GM18951 (cell line): Measurements from ENCODE around the gene ASZ1.

Source experiments
- POLR2A ChIP-seq: IDR thresholded peaks from 4 replicates; pipeline ENCODE4 v1.6.1; 2011; ENCODE audit warnings: mild to moderate bottlenecking; ENCODE audit not compliant: insufficient read length, insufficient read depth; ENCODE audit errors: extremely low read depth
- in situ Hi-C: fragments of 300-500 bp; cut with MboI; formaldehyde crosslinking; loops from one replicate; pipeline ENCODE4 v1.12.0; 2022; ENCODE audit warnings: low sequenced_read_pairs, mixed read lengths, inconsistent platforms; ENCODE audit not compliant: unreplicated experiment

The ASZ1 gene

DNA sequence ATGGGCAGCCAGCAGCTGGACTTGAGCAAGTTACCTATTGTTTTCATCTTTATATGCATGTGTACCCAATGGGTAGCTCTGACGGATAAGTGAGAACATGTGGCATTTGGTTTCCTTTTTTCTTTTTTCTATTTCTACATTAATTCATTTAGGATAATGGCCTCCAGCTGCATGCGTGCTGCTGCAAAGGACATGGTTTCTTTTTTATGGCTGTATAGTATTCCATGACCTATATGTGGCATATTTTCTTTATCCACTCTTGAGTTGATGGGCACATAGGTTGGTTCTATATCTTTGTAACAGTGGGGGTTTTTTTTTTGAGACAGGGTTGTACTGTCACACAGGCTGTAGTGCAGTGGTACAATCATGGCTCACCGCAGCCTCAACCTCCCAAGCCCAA, 37.4 kb downstream of the ASZ1 start:
- TF ChIP-seq POLR2A: no peak
- in situ Hi-C loops: loop anchor here (25.0 kb wide), 2 partner anchors 178 to 453 kb away; no protein-coding TSS in a partner anchor

DNA sequence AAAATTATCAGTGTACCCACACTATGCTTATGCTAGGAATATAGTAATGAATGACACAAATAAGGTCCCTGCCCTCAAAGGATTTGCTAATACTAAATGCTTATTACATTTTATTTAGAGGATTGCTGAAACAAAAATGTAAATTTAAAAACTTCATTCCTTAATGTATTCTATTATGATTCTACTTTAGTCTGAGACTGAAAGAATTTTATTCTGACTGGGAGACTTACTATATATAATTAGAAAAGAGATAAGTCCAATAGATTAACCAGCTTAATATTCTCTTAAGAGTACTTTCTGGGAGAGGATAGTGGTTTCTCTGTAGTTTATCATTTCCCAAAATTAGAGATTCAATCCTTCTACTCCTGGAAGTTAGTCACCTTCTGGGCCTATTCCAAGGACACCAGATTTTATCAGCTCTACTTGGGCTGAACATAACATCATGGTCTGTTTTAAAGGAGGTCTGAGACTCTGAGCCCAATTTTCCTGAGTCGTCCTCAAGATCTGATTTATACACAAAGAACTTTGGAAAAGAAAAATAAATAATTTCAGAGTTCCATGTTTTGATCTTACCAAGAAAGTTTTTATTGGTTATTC, 41.1 kb downstream of the ASZ1 start:
- TF ChIP-seq POLR2A: no peak
- in situ Hi-C loops: loop anchor here (25.0 kb wide), 2 partner anchors 174 to 449 kb away; no protein-coding TSS in a partner anchor

DNA sequence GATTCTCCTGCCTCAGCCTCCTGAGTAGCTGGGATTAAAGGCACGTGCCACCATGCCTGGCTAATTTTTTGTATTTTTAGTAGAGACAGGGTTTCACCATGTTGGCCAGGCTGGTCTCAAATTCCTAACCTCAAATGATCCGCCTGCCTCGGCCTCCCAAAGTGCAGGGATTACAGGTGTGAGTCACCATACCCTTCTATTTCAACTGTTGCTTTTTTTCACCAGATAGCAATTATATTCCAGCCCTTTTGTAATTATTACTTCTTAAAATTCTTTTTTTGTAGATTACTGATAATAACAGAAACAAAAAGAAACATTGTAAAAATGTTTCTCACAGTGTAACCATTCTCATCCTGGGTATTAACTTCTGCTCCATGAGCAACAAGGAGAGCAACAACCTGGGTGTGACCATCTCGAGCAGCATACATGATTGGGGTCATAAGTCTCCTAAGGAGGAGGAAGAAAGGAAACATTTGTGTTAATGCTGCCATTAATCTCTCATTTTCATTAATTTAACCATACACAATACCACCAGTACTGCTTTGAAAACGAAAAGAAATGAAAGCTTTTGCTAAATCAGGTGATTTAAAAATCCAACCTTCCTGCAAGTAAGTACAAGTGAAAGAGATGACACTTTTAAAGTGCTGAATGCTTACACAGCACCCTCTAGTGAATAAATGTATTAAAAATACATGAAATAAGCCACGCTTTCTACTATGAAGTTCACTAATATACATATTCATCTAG, 41.8 kb downstream of the ASZ1 start:
- no peak for TF ChIP-seq POLR2A
- in situ Hi-C loops: loop anchor here (25.0 kb wide), 2 partner anchors 173 to 448 kb away; no protein-coding TSS in a partner anchor

DNA sequence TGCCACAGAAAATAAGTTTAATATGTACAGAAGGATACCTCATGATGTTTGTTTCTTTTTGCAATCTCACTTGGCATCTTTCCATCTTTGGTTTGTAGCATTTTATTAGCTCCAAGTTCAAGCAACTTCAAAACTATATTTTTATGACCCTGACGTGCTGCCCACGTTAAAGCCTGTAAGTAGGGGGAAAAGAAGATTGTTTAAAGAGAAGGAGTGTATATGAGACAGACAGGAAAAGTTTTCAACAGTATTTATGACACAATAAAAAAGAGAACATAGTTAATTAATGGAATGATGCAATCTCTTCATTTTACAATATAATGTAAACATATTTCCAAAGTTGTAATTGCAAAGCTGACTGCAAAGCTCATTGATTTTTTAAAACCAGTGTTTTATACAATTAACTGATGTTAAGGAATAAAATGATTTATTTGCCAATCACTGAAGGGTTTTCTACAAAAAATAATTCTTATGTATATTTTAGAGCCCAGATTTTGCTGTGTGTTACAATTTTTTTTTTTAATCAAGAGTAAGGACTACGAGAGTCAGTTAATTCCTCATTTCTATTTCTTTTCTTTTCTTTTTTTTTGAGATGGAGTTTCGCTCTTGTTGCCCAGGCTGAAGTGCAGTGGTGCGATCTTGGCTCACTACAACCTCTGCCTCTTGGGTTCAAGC, 42.5 kb downstream of the ASZ1 start:
- no peak for TF ChIP-seq POLR2A
- in situ Hi-C loops: loop anchor here (25.0 kb wide), 2 partner anchors 173 to 448 kb away; no protein-coding TSS in a partner anchor

DNA sequence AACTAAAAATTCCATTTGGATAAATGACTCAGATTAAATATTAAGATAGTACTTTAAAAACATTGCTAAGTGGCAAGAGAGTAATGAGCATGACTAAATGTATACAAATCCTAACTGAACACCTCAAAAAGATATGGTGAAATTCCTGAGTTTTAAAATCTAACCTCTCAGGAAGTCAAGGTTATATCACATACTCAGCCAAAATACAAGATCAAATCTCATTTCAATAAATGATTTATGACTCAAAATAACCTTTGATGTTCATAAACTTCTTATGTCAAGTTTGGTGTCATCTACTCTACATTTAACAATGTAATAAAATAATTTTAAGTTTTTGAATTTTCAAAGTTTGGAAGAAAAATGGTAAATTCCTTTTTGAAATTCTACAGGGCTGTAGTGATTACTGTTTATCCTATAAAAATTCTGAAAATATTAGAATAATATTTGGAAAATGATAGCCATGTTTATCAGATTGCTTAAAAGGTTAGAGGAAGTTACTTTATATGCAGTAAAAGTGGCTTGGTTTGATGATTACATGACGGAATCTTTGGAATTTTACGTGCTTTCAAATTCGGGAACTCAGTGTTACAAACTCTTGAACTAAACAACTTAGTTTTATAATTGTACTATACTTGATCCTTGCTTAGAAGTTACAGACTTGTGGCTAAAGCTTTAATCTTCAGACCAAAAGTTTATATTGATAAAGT, 43.7 kb downstream of the ASZ1 start:
- in situ Hi-C loops: loop anchor here (25.0 kb wide), 2 partner anchors 171 to 446 kb away; no protein-coding TSS in a partner anchor
- TF ChIP-seq POLR2A: no peak

DNA sequence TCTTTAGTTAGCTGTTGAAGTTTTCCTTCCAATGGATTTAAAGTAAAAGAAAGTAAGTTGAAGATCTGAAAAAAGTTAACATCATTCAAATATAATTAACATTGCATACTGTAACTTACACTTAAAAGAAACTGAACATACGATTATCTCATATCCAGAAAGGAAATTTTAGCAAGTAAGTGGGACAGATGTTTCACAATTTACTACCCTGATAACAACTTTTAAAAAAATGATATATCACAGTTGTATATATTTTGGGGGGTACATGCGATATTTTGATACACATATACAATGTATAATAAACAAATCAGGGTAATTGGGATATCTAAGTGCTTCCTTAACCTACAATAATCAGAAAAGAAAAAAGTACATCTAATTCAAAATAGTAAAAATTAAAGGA, 44.2 kb downstream of the ASZ1 start:
- in situ Hi-C loops: loop anchor here (25.0 kb wide), 2 partner anchors 171 to 446 kb away; no protein-coding TSS in a partner anchor
- TF ChIP-seq POLR2A: no peak

DNA sequence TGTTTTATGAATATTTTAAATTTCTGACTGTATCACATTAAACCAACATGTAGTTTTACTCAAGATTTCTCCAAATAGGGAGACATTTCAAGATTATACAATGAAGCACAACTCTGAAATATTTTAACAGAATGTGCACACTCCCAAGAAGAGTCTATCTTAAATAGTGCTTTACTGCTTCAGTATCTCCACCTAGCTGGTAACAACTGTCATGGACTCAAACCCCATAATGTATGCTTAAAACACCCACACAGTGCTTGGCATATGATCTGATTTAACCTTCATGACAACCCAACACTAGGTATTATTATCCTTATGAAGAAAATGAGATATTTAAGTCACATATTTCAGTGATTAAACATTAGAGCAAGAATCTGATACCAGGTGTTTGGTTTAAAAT, 45.9 kb downstream of the ASZ1 start:
- in situ Hi-C loops: loop anchor here (25.0 kb wide), 2 partner anchors 169 to 444 kb away; no protein-coding TSS in a partner anchor
- TF ChIP-seq POLR2A: no peak

DNA sequence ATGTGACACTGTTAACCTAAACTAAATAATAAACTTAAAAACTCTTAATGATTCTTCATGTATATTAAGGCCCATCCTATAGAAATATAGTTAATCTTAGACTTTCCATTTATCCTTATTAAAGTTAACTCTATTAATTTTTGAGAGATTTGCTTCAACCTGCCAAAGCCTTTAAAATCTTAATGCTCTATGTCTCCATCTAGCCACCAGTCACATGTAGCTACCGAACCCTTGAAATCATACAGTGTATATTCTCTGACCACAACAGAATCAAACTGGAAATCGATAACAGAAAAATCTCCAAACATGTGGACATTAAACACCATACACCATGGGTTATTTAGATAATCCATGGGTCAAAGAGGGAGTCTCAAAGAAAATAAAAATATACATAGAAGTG, 51.9 kb downstream of the ASZ1 start:
- TF ChIP-seq POLR2A: no peak
- in situ Hi-C loops: loop anchor here (25.0 kb wide), 2 partner anchors 163 to 438 kb away; no protein-coding TSS in a partner anchor

DNA sequence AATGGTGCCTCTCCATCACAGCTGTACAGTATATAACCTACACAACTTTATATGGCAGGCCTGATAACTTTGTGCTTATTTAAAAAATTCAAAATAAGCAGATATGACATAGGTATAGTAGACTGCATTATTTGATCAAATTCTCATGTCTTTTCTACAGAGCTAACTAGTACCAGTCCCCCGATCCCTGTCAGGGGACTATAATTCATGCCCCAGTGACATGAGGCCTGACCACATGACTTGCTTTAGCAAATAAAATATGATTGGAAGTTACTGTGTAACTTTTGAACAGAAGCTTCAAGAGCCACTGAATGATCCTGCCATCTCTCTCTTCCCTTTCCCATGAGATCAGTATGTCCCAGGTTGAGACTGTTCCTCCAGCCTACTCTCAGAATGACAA, 55.2 kb downstream of the ASZ1 start:
- in situ Hi-C loops: no loop called here
- no peak for TF ChIP-seq POLR2A

DNA sequence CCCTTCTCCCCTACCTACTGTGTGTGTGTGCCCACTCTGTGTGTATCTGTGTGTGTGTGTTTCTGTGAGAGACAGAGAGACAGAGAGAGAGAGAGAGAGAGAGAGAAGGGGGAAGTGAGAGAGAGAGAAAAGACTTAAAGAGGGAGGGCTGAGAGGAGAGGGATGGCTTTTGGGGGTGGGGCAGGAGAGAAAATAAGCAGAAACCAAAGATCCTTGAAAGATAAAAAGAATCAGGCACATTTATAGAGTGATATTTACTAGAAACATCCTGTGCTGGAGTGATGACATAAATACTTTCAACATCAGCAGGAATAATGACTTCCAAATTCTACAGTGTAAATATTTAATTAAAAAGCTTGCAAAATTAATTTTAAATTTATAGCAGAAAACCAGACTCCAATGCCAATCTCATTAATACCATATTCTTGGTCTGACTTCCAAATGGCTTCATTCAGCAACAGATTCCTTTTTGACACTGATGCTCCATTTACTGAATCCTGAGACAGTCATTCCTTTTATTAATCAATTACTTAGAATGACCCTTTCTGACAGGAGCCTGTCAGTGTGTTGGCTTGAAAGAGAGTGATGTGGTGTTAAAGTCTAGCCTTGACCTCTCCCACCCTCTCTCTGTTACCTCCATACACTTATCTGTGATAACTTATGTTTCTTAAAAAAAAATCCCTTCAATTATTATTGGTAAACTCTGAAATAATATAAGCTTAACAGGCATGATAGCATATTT, 62.8 kb downstream of the ASZ1 start:
- TF ChIP-seq POLR2A: no peak
- in situ Hi-C loops: no loop called here

DNA sequence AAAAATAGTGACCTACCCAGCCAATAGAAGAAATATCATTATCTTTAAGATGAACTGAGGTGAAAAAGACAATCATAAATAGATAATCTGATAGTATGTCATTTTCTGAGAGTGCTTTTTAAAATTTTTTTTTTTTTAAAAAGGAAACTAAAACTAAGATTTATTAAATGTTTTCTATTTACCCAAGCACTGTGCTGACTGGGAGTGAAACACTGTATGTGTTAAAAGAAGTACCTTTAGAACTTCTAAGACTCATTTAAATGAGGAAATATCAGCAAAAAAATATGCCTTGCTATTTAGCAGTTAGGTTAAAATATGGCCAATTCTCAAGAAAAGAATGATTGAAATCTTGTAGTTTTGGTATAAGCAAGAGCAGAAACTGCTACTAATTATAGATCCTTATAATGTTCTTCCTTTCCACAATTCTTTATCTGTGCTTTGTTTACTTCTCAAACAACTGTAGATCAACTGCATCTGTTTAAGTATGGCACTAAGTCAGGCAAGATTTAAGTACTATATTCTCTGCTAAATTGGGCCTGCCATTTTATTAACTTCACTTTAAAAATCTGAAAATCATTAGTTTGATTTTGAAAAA, 64.9 kb downstream of the ASZ1 start:
- no peak for TF ChIP-seq POLR2A
- in situ Hi-C loops: no loop called here

DNA sequence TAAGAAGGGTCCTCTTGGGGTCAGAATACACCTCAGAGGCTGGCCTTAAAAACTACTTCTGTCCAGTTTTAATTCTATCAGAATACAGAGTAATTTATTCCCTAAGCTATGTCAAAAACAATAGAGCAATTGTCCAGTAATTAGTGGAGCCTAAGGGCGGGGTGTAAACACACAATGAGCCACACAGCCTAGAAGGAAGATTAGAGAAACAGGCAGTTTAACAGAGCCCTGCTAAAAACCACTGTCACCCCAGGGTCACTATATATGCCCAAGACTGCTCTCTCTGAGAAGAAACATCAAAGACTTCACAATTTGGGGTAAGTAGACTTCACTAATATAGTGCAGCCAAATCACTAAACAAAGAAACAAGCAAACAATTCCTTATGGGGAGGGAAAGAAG, 77.3 kb downstream of the ASZ1 start:
- in situ Hi-C loops: no loop called here
- no peak for TF ChIP-seq POLR2A

DNA sequence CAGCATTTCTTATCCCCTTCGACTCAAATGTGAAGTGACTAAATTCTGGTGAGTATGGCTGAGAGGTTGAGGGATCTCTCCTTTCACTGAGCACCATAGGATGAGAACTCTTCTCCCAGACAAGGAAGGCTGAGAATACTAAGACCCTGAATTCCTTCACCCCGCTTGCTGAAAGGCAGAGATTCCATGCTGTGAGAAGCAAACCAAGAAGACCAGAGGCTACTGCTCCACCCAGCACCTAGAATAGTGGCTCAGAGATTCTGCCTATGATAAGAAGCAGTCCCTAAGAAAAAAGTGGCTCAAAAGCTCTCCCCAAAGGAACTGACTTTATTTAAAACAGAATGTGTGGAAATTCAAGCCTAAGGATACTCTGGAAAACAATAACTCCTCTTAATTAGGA, 77.7 kb downstream of the ASZ1 start:
- in situ Hi-C loops: no loop called here

More for the DNA sequence above, 77.7 kb downstream of the ASZ1 start:
- TF ChIP-seq POLR2A: no peak
